ENCODE results near the gene SMAD5. TPM values are rescaled to one million over a fixed set of nuclear protein-coding genes. Genes with fewer than 3 reads are reported as not detected.

SMAD5 gene
- total RNA-seq, 4 donors from 2014 or later = 41.1 to 55.6 (median 43.7) TPM

- no peak for TF ChIP-seq CTCF (IDR thresholded peaks at IDR 0.05; ENCODE audit: low read depth)
These were observed 88.7 kb downstream of the SMAD5 start for GRCh38 chr5:136221340-136221739.

GRCh38 chr5:136222580-136223235 is 90.1 kb downstream of the SMAD5 start:
- TF ChIP-seq CTCF (IDR thresholded peaks at IDR 0.05; ENCODE audit: low read depth) = no peak

- no peak for TF ChIP-seq CTCF (IDR thresholded peaks at IDR 0.05; ENCODE audit: low read depth)
These were observed 93.2 kb downstream of the SMAD5 start for GRCh38 chr5:136225796-136226195.

- no peak for TF ChIP-seq CTCF (IDR thresholded peaks at IDR 0.05; ENCODE audit: low read depth)
These were observed 93.8 kb downstream of the SMAD5 start for GRCh38 chr5:136226401-136226800.

- TF ChIP-seq CTCF (IDR thresholded peaks at IDR 0.05; ENCODE audit: low read depth) = no peak
These were observed 95.6 kb downstream of the SMAD5 start for GRCh38 chr5:136228136-136228757.

- TF ChIP-seq CTCF (IDR thresholded peaks at IDR 0.05; ENCODE audit: low read depth) = no peak
These were observed 97.5 kb downstream of the SMAD5 start for GRCh38 chr5:136230176-136230575.

- TF ChIP-seq CTCF (IDR thresholded peaks at IDR 0.05; ENCODE audit: low read depth) = no peak
These were observed 99.7 kb downstream of the SMAD5 start for GRCh38 chr5:136232316-136232715.

Small RNAs within 50 kb of the gene (small RNA-seq; reads per million reads assigned to genes)
- gene RF02173 (not detected), gene RF02175 (not detected), gene RF02176 (not detected)

Other genes starting within 250 kb of the SMAD5 start
- gene IL9, start 237.0 kb upstream of the SMAD5 start, total RNA-seq = not detected
- not detected for gene LECT2, start 177.9 kb upstream of the SMAD5 start, total RNA-seq
- gene TGFBI, start 103.9 kb upstream of the SMAD5 start, total RNA-seq = 100 to 1,000 TPM; 133 to 240 (median 164) TPM
- gene SMIM32, start 60.3 kb downstream of the SMAD5 start, total RNA-seq = not detected
- gene TRPC7, start 232.7 kb downstream of the SMAD5 start, total RNA-seq = not detected